HTERT RPE-1 (cell line): Measurements from ENCODE around the gene SPATA2.
"Not testable (repeated sequence)": the region's sequence is repeated elsewhere in the genome, so short reads cannot be mapped to it uniquely, and the experiment has no call there.

ENCODE experiments used
- in situ Hi-C: fragments of 300-500 bp; cut with MboI; formaldehyde crosslinking; loops from 4 replicates; pipeline ENCODE4 v1.14.3; 2020; ENCODE audit warnings: low sequenced_read_pairs

The SPATA2 gene

DNA sequence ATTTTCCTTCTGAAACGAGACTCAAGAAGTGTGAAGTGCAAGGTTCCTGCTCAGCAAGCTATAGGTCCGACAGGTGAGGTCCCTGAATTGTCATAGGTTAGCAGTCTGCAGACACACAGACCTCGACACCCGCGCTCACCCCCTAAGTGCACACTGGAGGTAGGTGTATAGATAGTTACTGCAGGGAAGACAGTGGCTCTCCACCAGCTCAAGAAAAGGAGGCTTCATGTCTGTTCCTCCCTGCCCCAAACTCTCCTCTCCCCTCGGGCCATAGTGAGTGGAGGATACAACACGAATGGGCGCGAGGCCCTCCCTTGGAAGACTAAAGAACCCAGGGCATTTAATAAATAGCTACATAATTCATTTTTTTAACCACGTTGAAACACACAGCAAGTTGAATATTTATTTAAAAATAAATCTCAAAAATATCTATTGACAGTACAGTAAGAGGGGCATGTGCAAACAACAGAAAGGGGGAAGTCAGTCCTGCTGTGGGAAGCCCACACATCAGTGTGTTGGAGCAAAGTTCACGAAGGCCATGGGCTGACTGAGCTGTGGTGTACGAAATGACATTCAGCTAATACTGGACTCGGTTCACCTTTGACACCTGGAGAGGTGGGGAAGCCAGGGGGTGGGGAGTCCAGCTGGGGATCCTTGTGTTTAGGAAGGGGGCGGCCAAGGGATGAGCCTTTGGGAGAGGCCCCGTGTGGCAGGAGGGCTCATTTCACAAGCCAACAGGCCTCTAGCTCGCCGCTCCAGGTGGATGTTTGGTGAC lies 10.7 kb downstream of the SPATA2 start:
- in situ Hi-C loops, result no loop called here

GRCh38 chr20:49901588-49901987 lies 13.7 kb downstream of the SPATA2 start:
- in situ Hi-C loops, result no loop called here

DNA sequence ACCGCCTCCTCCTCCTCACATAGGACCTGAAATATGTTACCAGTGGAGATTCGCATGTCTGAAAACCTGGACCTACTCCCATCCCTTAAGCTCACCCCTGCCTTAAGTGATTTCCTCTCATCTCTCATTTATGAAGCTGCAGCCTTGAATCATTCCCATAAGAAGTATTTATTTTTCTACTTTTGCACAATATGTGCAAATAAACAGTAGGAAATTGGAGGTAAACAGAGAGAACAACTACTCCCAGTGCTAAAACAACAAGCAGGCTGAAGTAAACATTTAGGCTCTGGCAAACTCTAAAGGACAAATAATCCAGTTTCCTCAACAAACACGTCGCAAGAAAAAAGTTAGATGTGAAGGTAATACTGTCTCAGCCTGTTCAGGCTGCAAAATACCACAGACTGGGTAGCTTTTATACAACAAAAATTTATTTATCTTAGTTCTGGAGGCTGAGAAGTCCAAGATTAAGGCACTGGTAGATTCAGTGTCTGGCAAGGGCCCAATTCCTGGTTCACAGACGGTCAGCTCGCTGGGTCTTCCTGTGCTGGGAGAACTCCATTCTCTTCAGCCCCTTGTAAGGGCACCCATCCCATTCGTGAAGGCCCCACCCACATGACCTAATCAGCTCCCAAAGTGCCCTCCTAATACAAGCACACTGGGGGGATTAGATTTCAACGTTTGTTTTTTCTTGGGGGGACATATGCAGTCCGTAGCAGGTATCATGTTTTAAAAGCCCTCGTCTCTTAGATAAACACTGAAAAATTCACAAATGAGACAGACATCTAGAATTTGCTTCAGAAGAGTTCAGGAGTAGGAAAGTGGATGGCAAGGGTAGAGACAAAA lies 15.6 kb downstream of the SPATA2 start:
- in situ Hi-C loops, result no loop called here

DNA sequence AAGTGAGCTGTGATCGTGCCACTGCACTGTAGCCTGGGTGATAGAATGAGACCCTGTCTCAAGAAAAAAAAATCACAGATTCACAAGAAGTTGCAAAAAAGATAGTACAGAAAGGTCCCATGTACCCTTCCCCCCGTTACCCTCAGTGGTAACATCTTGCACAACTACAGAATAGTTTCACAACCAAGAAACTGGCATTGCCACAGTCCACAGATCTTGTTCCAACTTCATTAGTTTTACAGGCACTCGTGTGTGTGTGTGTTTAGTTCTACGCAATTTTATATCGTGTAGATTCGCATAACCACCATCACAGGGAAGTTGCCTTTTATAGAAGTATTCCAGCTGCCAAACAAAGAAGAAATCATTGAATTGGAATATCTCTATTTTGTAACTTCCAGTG lies 19.1 kb downstream of the SPATA2 start:
- in situ Hi-C loops, result no loop called here

DNA sequence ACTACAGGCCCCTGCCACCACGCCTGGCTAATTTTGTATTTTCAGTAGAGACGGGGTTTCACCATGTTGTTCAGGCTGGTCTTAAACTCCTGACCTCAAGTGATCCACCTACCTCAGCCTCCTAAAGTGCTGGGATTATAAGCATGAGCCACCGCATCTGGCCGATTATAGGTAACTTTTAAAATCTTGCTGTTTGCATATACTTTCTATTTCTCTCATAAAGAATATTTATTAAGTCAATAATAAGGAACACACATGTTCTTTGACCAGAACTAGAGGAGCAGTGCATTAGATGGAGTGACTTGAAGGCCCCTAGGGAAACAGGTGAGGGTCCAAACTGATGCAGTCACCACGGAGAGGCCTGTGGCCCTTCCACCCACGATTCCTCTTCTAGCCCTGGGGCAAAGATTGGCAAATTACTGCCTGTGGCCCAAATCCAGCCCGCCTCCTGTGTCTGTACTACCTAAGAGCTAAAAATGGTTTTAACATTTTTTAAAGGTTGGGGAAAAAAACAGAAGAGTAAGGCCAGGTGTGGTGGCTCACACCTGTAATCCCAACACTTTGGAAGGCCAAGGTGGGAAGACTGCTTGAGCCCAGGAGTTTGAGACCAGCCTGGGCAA lies 19.7 kb downstream of the SPATA2 start:
- in situ Hi-C loops, result not testable (repeated sequence)

DNA sequence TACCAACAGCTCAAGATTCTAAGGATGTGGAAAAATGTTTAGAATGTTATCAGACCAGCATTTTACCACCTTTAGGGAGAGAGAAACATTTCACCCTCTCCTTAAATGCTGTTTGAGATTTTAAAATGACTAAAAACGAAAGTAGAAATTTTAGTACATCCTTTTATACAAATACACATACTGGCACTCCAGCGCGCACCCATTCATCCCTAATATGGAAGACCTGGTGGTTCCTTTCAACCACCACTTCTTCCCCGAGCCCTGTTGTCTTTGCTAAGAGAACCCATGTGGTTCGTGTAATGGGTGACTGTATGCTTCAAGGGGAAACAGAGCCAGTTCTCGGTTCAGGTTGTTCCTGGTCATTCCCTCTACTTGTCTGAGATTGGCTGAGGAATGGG lies 21.3 kb downstream of the SPATA2 start:
- in situ Hi-C loops, result no loop called here

DNA sequence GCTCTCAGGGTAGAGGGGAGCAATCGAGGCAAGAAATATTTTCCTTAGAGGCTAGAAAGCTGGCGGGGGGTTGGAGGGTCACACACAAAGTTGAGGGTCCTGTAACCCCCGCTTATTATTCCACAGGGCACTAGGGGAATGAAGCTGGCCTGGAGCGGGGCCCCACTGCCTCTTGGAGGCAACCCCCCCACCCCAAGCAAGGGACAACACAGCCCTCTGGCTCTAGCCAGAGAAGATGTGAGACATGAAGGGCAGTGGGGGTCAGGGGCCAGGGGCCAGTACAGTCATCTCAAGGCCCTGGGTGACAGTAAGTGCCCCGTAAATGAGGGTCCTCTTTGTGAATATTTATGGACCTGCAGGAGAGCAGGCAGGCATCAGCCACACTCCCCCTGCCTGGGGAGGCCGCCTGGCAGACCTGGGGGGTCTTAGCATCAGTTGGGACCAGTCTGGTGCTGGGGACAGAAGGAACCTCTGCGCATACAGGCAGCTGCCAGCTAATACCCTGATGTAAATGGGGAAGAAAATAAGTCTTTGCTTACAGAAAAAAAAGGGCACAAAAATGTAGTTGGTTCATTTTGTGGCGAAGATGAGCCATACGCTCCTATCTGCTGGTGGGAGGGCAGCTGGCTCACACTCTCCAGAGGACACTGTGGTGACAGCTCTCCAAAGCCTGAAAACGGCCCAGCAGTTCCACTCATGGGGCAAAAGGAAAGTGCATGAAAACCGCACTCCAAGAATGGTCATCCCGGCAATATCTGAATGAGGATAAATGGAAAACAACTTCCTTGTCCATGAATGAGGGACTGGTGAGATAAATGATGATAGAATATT lies 21.9 kb downstream of the SPATA2 start:
- in situ Hi-C loops, result no loop called here

- in situ Hi-C loops, result no loop called here
These were observed 22.5 kb downstream of the SPATA2 start for GRCh38 chr20:49892817-49893216.

GRCh38 chr20:49892260-49892659 lies 23.1 kb downstream of the SPATA2 start:
- in situ Hi-C loops, result no loop called here

DNA sequence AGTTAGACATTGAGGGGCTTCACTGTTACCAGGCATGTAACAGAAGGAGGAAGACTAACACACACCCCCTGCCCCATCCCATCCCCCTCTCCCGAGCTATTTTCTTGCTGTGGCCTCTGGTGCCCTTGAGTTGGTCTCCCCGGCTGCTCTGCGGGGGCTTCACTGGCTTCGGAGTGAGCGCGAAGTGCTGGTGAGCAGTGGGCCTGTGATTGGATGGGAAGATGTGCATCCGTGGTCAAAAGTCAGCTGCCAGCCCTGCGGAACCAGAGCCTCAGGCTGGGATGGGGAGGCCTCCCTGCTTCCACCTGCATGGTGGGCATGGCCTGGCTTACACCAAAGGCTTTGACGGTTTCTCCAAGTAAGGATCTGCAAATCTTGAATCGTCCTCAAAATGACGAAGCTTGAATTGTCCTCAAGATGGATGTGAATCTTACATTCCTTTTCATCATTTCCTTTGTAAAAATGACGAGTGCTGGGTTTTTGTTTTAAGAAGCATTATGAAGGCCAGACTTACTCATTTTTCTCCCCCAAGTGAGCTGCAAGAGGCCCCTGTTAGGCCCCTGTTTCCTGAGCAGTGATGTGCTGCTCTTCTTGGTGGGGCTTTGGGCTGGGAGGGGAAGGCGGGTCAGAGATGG lies 23.7 kb downstream of the SPATA2 start:
- in situ Hi-C loops, result no loop called here

DNA sequence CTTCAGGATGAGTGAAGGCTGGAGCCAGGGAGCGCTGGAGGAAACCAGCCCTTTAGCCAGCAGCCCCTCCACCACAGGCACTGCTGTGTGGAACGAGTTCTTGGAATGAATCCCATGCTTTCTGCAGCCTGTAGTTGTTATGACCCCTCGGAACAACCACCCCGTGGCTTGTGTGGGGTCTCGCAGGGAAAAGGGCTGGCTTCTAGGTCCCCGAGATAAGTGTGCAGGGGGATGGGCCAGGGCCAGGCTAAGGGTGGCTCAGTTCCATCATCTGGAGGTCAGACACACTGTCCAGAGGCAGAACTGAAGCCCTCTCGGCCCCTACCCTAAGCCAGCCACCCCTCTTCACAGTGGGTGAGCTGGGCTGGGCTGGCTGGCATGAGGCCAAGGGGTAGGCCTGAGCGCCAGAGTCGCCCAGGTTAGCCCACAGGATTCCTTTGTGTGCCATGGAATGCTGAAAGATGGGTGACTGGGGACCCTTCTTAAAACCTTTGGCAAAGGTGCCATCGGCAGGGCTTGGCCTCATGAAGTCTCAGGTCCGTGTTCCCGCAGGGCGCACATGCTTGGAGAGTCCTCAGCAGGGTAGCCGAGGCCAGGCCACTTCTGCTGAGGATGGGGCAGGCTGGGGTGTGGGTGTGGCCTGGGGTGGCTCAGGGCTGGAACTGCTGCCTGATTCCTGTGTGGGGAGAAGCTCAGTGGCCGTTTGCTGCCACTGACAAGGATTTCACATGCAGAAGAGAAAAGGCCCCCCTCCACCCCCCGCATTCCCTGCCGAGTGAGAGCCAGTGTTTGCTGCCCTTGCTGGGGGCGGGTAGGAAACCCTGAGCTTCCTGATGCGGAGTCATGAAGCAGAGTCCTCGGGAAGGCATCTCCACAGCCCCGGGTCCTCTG lies 24.6 kb downstream of the SPATA2 start:
- in situ Hi-C loops, result no loop called here

GRCh38 chr20:49889935-49890333 lies 25.4 kb downstream of the SPATA2 start:
- in situ Hi-C loops, result no loop called here

- in situ Hi-C loops, result no loop called here
These were observed 26.1 kb downstream of the SPATA2 start for GRCh38 chr20:49889001-49889934.

DNA sequence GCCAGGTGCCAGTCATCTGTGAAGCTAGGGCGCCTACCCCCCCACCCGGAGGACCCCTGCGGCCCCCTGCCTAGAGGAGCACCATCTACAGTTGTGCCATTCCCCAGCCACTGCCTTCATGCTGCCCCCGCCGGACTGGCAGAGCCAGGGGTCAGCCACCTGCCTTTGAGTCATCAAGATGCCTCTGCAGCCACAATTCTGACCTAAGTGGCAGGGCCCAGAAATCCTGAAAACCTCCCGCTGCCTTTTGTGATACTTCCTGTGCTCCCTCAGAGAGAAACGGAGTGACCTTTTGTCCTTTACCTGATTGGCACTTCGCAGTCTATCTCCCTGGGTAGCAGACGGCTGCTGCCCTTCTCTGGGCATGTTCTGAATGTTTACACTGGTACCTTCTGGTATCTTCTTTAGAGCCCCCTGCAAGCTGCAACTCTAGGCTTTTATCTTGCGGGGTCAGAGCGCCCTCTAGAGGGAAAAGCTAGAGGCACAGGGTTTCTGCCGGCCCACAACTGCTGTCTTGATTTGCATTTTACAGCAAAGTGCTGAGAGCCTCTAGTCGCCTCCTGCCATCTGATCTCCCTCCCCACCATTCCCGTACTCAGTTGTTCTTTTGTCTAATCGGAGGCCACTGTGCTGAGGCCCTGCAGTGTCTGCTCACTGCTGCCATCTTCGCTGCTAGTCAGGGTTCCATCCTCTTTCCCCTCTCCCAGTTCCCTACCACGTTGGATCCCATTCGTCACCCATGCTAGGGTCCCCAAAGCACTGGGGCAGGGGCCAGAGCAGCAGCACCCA lies 26.9 kb downstream of the SPATA2 start:
- in situ Hi-C loops, result no loop called here

GRCh38 chr20:49887251-49888211 lies 27.8 kb downstream of the SPATA2 start:
- in situ Hi-C loops, result no loop called here

- in situ Hi-C loops, result no loop called here
These were observed 28.6 kb downstream of the SPATA2 start for GRCh38 chr20:49886571-49887213.
